Activated T-cell treated with anti-CD3 and anti-CD28 coated beads, Interleukin-2, amount 50 U/mL, for 4 hours (primary cell): ENCODE measurements around the gene GMDS. TPM values are rescaled to one million over a fixed set of nuclear protein-coding genes. Genes with fewer than 3 reads are reported as not detected.

Experiments used
- ATAC-seq, 2 donors: fragments of 200-7000 bp; cut with Tn5 transposase; one replicate each; pipeline ENCODE4 v1.10.0; 2021
- DNase-seq: peaks from one replicate; pipeline ENCODE4 v3.0.0-alpha.2; 2020
- H3K27me3 Mint-ChIP-seq: one replicate; pipeline ENCODE4 v1.8.0; 2021; ENCODE audit warnings: low read depth, mixed read lengths
- H3K36me3 Mint-ChIP-seq: one replicate; pipeline ENCODE4 v1.8.0; 2022; ENCODE audit warnings: mixed read lengths; ENCODE audit not compliant: insufficient read depth
- H3K4me1 Mint-ChIP-seq: one replicate; pipeline ENCODE4 v1.8.0; 2021; ENCODE audit warnings: low read depth, mixed read lengths
- H3K4me3 Mint-ChIP-seq: one replicate; pipeline ENCODE4 v1.8.0; 2021; ENCODE audit warnings: mild to moderate bottlenecking, moderate library complexity, mixed read lengths
- H3K9me3 Mint-ChIP-seq: one replicate; pipeline ENCODE4 v1.8.0; 2021; ENCODE audit warnings: mixed read lengths
- total RNA-seq, 3 donors: library from RNA; stranded (reverse); gene quantifications; one replicate each; pipeline ENCODE4 v1.2.1, GENCODE V29; 2021

GMDS gene
- total RNA-seq, 3 donors from 2014 or later = 38.9 to 48.0 (median 43.9) TPM

GRCh38 chr6:2110504-2110903 is 134.9 kb downstream of the GMDS start:
- peaks cover 17% of the 10 kb centered on the region for H3K36me3 Mint-ChIP-seq
- ATAC-seq = peak; percentile 90
- peaks cover 32% of the 10 kb centered on the region for H3K4me1 Mint-ChIP-seq
- peak overlapping the region; percentile 66 for H3K4me3 Mint-ChIP-seq
- H3K9me3 Mint-ChIP-seq = peaks cover 4% of the 10 kb centered on the region
- no peak for DNase-seq
- no peaks in the 10 kb centered on the region for H3K27me3 Mint-ChIP-seq

- peaks cover 4% of the 10 kb centered on the region for H3K9me3 Mint-ChIP-seq
- H3K4me1 Mint-ChIP-seq = peaks cover 32% of the 10 kb centered on the region
- ATAC-seq (no peak), DNase-seq (no peak)
- no peaks in the 10 kb centered on the region for H3K27me3 Mint-ChIP-seq
- peaks cover 14% of the 10 kb centered on the region for H3K36me3 Mint-ChIP-seq
- no peak overlapping the region for H3K4me3 Mint-ChIP-seq
Measured at GRCh38 chr6:2109796-2110195, 135.6 kb downstream of the GMDS start.

GRCh38 chr6:2108700-2109306 is 136.6 kb downstream of the GMDS start:
- Mint-ChIP-seq H3K27me3 (no peaks in the 10 kb centered on the region), H3K36me3 (peaks cover 12% of the 10 kb centered on the region), H3K4me1 (peaks cover 32% of the 10 kb centered on the region), H3K9me3 (peaks cover 4% of the 10 kb centered on the region), H3K4me3 (no peak overlapping the region)
- DNase-seq = no peak
- ATAC-seq = no peak

- DNase-seq = no peak
- H3K4me3 Mint-ChIP-seq = no peak overlapping the region
- H3K4me1 Mint-ChIP-seq = peaks cover 2% of the 10 kb centered on the region
- ATAC-seq = no peak
- no peaks in the 10 kb centered on the region for H3K9me3 Mint-ChIP-seq
- H3K27me3 Mint-ChIP-seq = no peaks in the 10 kb centered on the region
- peaks cover 2% of the 10 kb centered on the region for H3K36me3 Mint-ChIP-seq
Measured at GRCh38 chr6:2104524-2104880, 140.9 kb downstream of the GMDS start.

- Mint-ChIP-seq H3K4me3 (no peak overlapping the region), H3K9me3 (no peaks in the 10 kb centered on the region), H3K36me3 (no peaks in the 10 kb centered on the region), H3K27me3 (no peaks in the 10 kb centered on the region), H3K4me1 (no peaks in the 10 kb centered on the region)
- DNase-seq = no peak
- peak; percentile 38 to 43 for ATAC-seq
Measured at GRCh38 chr6:2103765-2104523, 141.5 kb downstream of the GMDS start.

- Mint-ChIP-seq H3K4me1 (no peaks in the 10 kb centered on the region), H3K27me3 (no peaks in the 10 kb centered on the region), H3K4me3 (no peak overlapping the region), H3K9me3 (no peaks in the 10 kb centered on the region), H3K36me3 (no peaks in the 10 kb centered on the region)
- ATAC-seq = no peak
- no peak for DNase-seq
Measured at GRCh38 chr6:2102966-2103365, 142.4 kb downstream of the GMDS start.

GRCh38 chr6:2102316-2102883 is 143.0 kb downstream of the GMDS start:
- H3K9me3 Mint-ChIP-seq = no peaks in the 10 kb centered on the region
- H3K4me1 Mint-ChIP-seq = no peaks in the 10 kb centered on the region
- H3K4me3 Mint-ChIP-seq = no peak overlapping the region
- DNase-seq (no peak), ATAC-seq (no peak)
- no peaks in the 10 kb centered on the region for H3K27me3 Mint-ChIP-seq
- H3K36me3 Mint-ChIP-seq = no peaks in the 10 kb centered on the region

GRCh38 chr6:2101213-2101612 is 144.2 kb downstream of the GMDS start:
- no peaks in the 10 kb centered on the region for H3K36me3 Mint-ChIP-seq
- DNase-seq (no peak), ATAC-seq (no peak)
- no peak overlapping the region for H3K4me3 Mint-ChIP-seq
- no peaks in the 10 kb centered on the region for H3K4me1 Mint-ChIP-seq
- no peaks in the 10 kb centered on the region for H3K27me3 Mint-ChIP-seq
- H3K9me3 Mint-ChIP-seq = no peaks in the 10 kb centered on the region

- H3K4me1 Mint-ChIP-seq = no peaks in the 10 kb centered on the region
- H3K4me3 Mint-ChIP-seq = no peak overlapping the region
- ATAC-seq = no peak
- H3K27me3 Mint-ChIP-seq = no peaks in the 10 kb centered on the region
- H3K36me3 Mint-ChIP-seq = no peaks in the 10 kb centered on the region
- no peaks in the 10 kb centered on the region for H3K9me3 Mint-ChIP-seq
- DNase-seq = no peak
Measured at GRCh38 chr6:2099870-2100269, 145.5 kb downstream of the GMDS start.

- H3K4me3 Mint-ChIP-seq = no peak overlapping the region
- no peaks in the 10 kb centered on the region for H3K9me3 Mint-ChIP-seq
- ATAC-seq (no peak), DNase-seq (no peak)
- H3K36me3 Mint-ChIP-seq = no peaks in the 10 kb centered on the region
- H3K4me1 Mint-ChIP-seq = no peaks in the 10 kb centered on the region
- H3K27me3 Mint-ChIP-seq = no peaks in the 10 kb centered on the region
Measured at GRCh38 chr6:2097464-2097863, 147.9 kb downstream of the GMDS start.

- no peak for DNase-seq
- H3K9me3 Mint-ChIP-seq = no peaks in the 10 kb centered on the region
- no peak for ATAC-seq
- no peak overlapping the region for H3K4me3 Mint-ChIP-seq
- peaks cover 6% of the 10 kb centered on the region for H3K36me3 Mint-ChIP-seq
- H3K4me1 Mint-ChIP-seq = no peaks in the 10 kb centered on the region
- no peaks in the 10 kb centered on the region for H3K27me3 Mint-ChIP-seq
Measured at GRCh38 chr6:2094642-2095041, 150.8 kb downstream of the GMDS start.

GRCh38 chr6:2086326-2086965 is 159.0 kb downstream of the GMDS start:
- no peak for DNase-seq
- Mint-ChIP-seq H3K36me3 (peaks cover 19% of the 10 kb centered on the region), H3K9me3 (peaks cover 1% of the 10 kb centered on the region), H3K4me3 (no peak overlapping the region), H3K4me1 (peaks cover 16% of the 10 kb centered on the region), H3K27me3 (no peaks in the 10 kb centered on the region)
- ATAC-seq = no peak

GRCh38 chr6:2085657-2086056 is 159.7 kb downstream of the GMDS start:
- ATAC-seq (no peak), DNase-seq (no peak)
- H3K4me3 Mint-ChIP-seq = no peak overlapping the region
- H3K36me3 Mint-ChIP-seq = peaks cover 16% of the 10 kb centered on the region
- H3K4me1 Mint-ChIP-seq = peaks cover 20% of the 10 kb centered on the region
- no peaks in the 10 kb centered on the region for H3K27me3 Mint-ChIP-seq
- H3K9me3 Mint-ChIP-seq = peaks cover 6% of the 10 kb centered on the region

- Mint-ChIP-seq H3K27me3 (no peaks in the 10 kb centered on the region), H3K36me3 (peaks cover 21% of the 10 kb centered on the region), H3K4me3 (no peak overlapping the region), H3K4me1 (peaks cover 33% of the 10 kb centered on the region), H3K9me3 (peaks cover 40% of the 10 kb centered on the region)
- ATAC-seq = peak; percentile 87 to 88
- DNase-seq = no peak
Measured at GRCh38 chr6:2081155-2082138, 164.0 kb downstream of the GMDS start.
